K562 (cell line): Measurements from ENCODE around the gene NAV2. TPM values are rescaled to one million over a fixed set of nuclear protein-coding genes. Genes with fewer than 3 reads are reported as not detected.

Source experiments
- ATAC-seq: fragments of 200-7000 bp; cut with Tn5 transposase; 3 replicates; pipeline ENCODE4 v1.9.1; 2020; ENCODE audit warnings: moderate library complexity
- BruUV-seq: library from RNA; stranded (reverse); fragments of 400-500 nt; replicated peaks from 2 replicates; lab custom pipeline; 2021; lab: Mats Ljungman, UMichigan
- CTCF ChIA-PET: fragments of 300-600 bp; formaldehyde crosslinking; extraction: SDS; loops from one replicate; lab custom pipeline; 2021; ENCODE audit warnings: low intra/inter-chr PET ratio; lab: Yijun Ruan, JAX
- POLR2A ChIA-PET: fragments of 300-600, 350-650 bp; sonication (Branson Sonifier 250); formaldehyde crosslinking; extraction: SDS; loops from one replicate; lab custom pipeline; 2021; ENCODE audit warnings: antibody characterized with exemption, inconsistent platforms; lab: Yijun Ruan, JAX
- DNase-seq, 4 experiments: peaks; one replicate each; pipeline versions ENCODE4 v3.0.0 to v3.0.0-alpha.2; 2011 to 2018; ENCODE audit warnings: low spot score in 3 of 4, mixed read lengths in 3 of 4; ENCODE audit errors: extremely low read depth in 1 of 4
- FAIRE-seq: peaks from 2 replicates; lab custom pipeline; 2011; peaks lifted over from hg19 to GRCh38; lab: Jason Lieb, UNC
- H2AFZ ChIP-seq: 2 replicates; pipeline ENCODE4 v1.6.0; 2011; ENCODE audit warnings: low read depth, low read length, control low read depth, inconsistent platforms
- H3K27ac ChIP-seq: fragments of 200-600 bp; 3 replicates; pipeline ENCODE4 v1.8.0; 2011; ENCODE audit warnings: low read depth, mild to moderate bottlenecking, control low read depth, inconsistent platforms, low read length, moderate library complexity, mixed read lengths; ENCODE audit errors: extremely low read depth
- H3K27me3 ChIP-seq, 2 experiments: fragments of 300-600 bp in 1 of 2; 2 replicates in 1 of 2; 3 replicates in 1 of 2; pipeline versions ENCODE4 v1.6.0 to v1.8.0; 2011; ENCODE audit warnings: inconsistent platforms in 2 of 2, low read length in 2 of 2, mild to moderate bottlenecking in 1 of 2, mixed read lengths in 1 of 2, moderate library complexity in 1 of 2; ENCODE audit not compliant: control insufficient read depth in 2 of 2, insufficient read depth in 2 of 2
- H3K36me3 ChIP-seq: fragments of 300-600 bp; 3 replicates; pipeline ENCODE4 v1.8.0; 2011; ENCODE audit warnings: mild to moderate bottlenecking, low read length, inconsistent platforms; ENCODE audit not compliant: control insufficient read depth, insufficient read depth
- H3K4me1 ChIP-seq, 2 experiments: fragments of 200-600 bp in 1 of 2; replicated peaks in 1 of 2; 2 replicates in 1 of 2; 3 replicates in 1 of 2; pipeline versions ENCODE4 v1.5.1 to v1.8.0; 2011; ENCODE audit warnings: inconsistent platforms in 2 of 2, low read length in 2 of 2, mild to moderate bottlenecking in 1 of 2, mixed read lengths in 1 of 2, moderate library complexity in 1 of 2; ENCODE audit not compliant: control insufficient read depth in 2 of 2, insufficient read depth in 2 of 2
- H3K4me2 ChIP-seq: 2 replicates; pipeline ENCODE4 v1.6.1; 2011; ENCODE audit warnings: low read length, control low read depth, inconsistent platforms, mixed read lengths; ENCODE audit not compliant: insufficient read depth
- H3K4me3 ChIP-seq: fragments of 200-600 bp; sonication (generic), shearing (Covaris generic); 2 replicates; pipeline ENCODE4 v1.5.1; 2016; ENCODE audit warnings: control low read depth, inconsistent platforms
- H3K79me2 ChIP-seq: fragments of 200-600 bp; 3 replicates; pipeline ENCODE4 v1.8.0; 2011; ENCODE audit warnings: low read length, inconsistent platforms; ENCODE audit not compliant: control insufficient read depth, insufficient read depth
- H3K9ac ChIP-seq, 2 experiments: 2 replicates each; pipeline versions ENCODE4 v1.6.0 to v1.6.1; 2011; ENCODE audit warnings: low read depth in 2 of 2, low read length in 2 of 2, control low read depth in 1 of 2, inconsistent platforms in 1 of 2, mild to moderate bottlenecking in 1 of 2, mixed read lengths in 1 of 2; ENCODE audit not compliant: insufficient read depth in 1 of 2
- H3K9me1 ChIP-seq: one replicate; pipeline ENCODE4 v1.6.0; 2011; ENCODE audit warnings: inconsistent platforms, mild to moderate bottlenecking, low read length, moderate library complexity; ENCODE audit not compliant: control insufficient read depth, insufficient read depth
- H3K9me3 ChIP-seq: replicated peaks from 2 replicates; pipeline ENCODE4 v1.5.1; 2011; ENCODE audit warnings: low read depth, low read length, inconsistent platforms; ENCODE audit not compliant: control insufficient read depth, insufficient read depth
- H4K20me1 ChIP-seq: replicated peaks from 2 replicates; pipeline ENCODE4 v1.6.1; 2011; ENCODE audit warnings: low read length, inconsistent platforms, mixed read lengths; ENCODE audit not compliant: control insufficient read depth, insufficient read depth
- ARID3A ChIP-seq: IDR thresholded peaks from 2 replicates; pipeline ENCODE4 v1.6.1; 2012; ENCODE audit warnings: low read depth, low read length, improper control_type of control experiment, borderline replicate concordance
- CTCF ChIP-seq, 3 experiments: IDR thresholded peaks in 2 of 3; conservative IDR thresholded peaks in 1 of 3; 2 replicates each; pipeline ENCODE4 v1.5.1; 2011 to 2012; ENCODE audit warnings: low read length in 3 of 3, mild to moderate bottlenecking in 3 of 3, control low read depth in 2 of 3, improper control_type of control experiment in 1 of 3, inconsistent platforms in 1 of 3, low read depth in 1 of 3, mixed read lengths in 1 of 3, moderate library complexity in 1 of 3; ENCODE audit not compliant: insufficient read depth in 2 of 3
- WGBS: fragments of 100-300 bp; shearing (Covaris generic); methylation state at CpG from one replicate; pipeline ENCODE4 v1.1.6; 2016; ENCODE audit warnings: low coverage, mixed read lengths; ENCODE audit not compliant: insufficient coverage; ENCODE audit errors: missing lambda C conversion rate; 5-methylcytosine and 5-hydroxymethylcytosine counted together
- in situ Hi-C: fragments of 300-500 bp; cut with MboI; formaldehyde crosslinking; loops from 4 replicates; pipeline ENCODE4 v1.15.0; 2018; ENCODE audit warnings: inconsistent platforms, mixed read lengths
- intact Hi-C: fragments of 100-400 bp; cut with micrococcal nuclease; formaldehyde crosslinking; loops from 2 replicates; pipeline ENCODE4 v1.14.2; 2022
- polyA plus RNA-seq, 8 experiments: library from polyadenylated mRNA; depleted of rRNA in 4 of 8; stranded (reverse) in 5 of 8; unstranded in 3 of 8; fragments of >200 nt; fragmentation: Nextera tagmentation in 2 of 8; fragmentation: Illumina TruSeq in 1 of 8; extraction: Ambion mirVana in 2 of 8; extraction: Trizol in 1 of 8; gene quantifications; 2 replicates each; pipeline versions ENCODE4 v1.2.1 to v1.2.3, GENCODE V29; 2011 to 2014; ENCODE audit warnings: inconsistent platforms in 1 of 8, missing spikeins in 1 of 8
- total RNA-seq, 7 experiments: library from RNA; depleted of rRNA in 6 of 7; stranded (reverse); fragments of >200 nt in 6 of 7; fragmentation: Illumina TruSeq in 2 of 7; extraction: Trizol in 2 of 7; gene quantifications; 2 replicates each; pipeline versions ENCODE4 v1.2.1 to v1.2.3, GENCODE V29; 2011 to 2021; ENCODE audit warnings: low replicate concordance in 1 of 7

The NAV2 gene
- total and polyA plus RNA-seq, 9 of the 15 experiments (the other 6 are each of a cell fraction or from before 2014, with no cell fraction given), result 0.03 to 0.35 (median 0.05) TPM

- Histone ChIP-seq H3K4me3 (no peak overlapping the region), H4K20me1 (no peaks in the 10 kb centered on the region; the same call in 1 of the 2 replicates), H3K9me1 (no peaks in the 10 kb centered on the region), H2AFZ (no peak overlapping the region), H3K36me3 (no peaks in the 10 kb centered on the region), H3K4me2 (no peak overlapping the region), H3K4me1 (no peaks in the 10 kb centered on the region), H3K9me3 (no peaks in the 10 kb centered on the region), H3K79me2 (no peaks in the 10 kb centered on the region), H3K27me3 (peaks cover 0 to 12% of the 10 kb centered on the region in 2 experiments; a peak in 1 of 5 replicates), H3K27ac (no peak overlapping the region), H3K9ac (no peak overlapping the region)
- no TSS peak for BruUV-seq
- WGBS, result 0% methylated on average over 2 of the region's 4 CpGs
- ChIA-PET POLR2A (no interaction called here), CTCF (interaction anchor here (0.9 to 1.0 kb wide), 2 partner anchors 162 to 182 kb away, joined by 3 read pairs; no protein-coding TSS in a partner anchor)
- FAIRE-seq (no peak), DNase-seq (peak in 1 of 4 experiments; percentile 5), ATAC-seq (peak; percentile 60; the same call in 2 of the 3 replicates)
- peak; percentile 10 to 23 (median 20); a peak in 3 of 6 replicates for TF ChIP-seq CTCF (IDR thresholded peaks at IDR 0.05 in 2 of 3, conservative IDR thresholded peaks at IDR 0.05 in 1 of 3; ENCODE audit: insufficient read depth in 2 of 3, low read depth in 1 of 3, low read length in 3 of 3)
- no peak for TF ChIP-seq ARID3A
- in situ Hi-C loops (loop anchor here (10.0 kb wide), 1 partner anchor 455 kb away; no protein-coding TSS in a partner anchor), intact Hi-C loops (loop anchor here (10.0 kb wide), 1 partner anchor 165 kb away; no protein-coding TSS in a partner anchor)
Measured at GRCh38 chr11:19739872-19740271, 27.2 kb downstream of the NAV2 start.
